Mucosa of descending colon (tissue), 3 donors: ENCODE data around the gene PRMT2. TPM values are rescaled to one million over a fixed set of nuclear protein-coding genes. Genes with fewer than 3 reads are reported as not detected.
"Not testable (repeated sequence)": the region's sequence is repeated elsewhere in the genome, so short reads cannot be mapped to it uniquely, and the experiment has no call there.

Experiments
- ATAC-seq: fragments of 200-7000 bp; cut with Tn5 transposase; one replicate; pipeline ENCODE4 v1.9.1; 2020; ENCODE audit warnings: mild to moderate bottlenecking, moderate library complexity
- DNase-seq, 3 donors: peaks; one replicate each; pipeline ENCODE4 v3.0.0-alpha.2; 2020
- H3K36me3 ChIP-seq: fragments of 200-600 bp; one replicate; pipeline ENCODE4 v1.8.0; 2021; ENCODE audit warnings: low read depth, mild to moderate bottlenecking
- H3K4me1 ChIP-seq: fragments of 200-600 bp; one replicate; pipeline ENCODE4 v1.8.0; 2021; ENCODE audit warnings: low read depth, mild to moderate bottlenecking
- H3K4me3 ChIP-seq: fragments of 200-600 bp; one replicate; pipeline ENCODE4 v1.8.0; 2021; ENCODE audit warnings: mild to moderate bottlenecking
- H3K9me3 ChIP-seq: fragments of 200-600 bp; one replicate; pipeline ENCODE4 v1.8.0; 2021; ENCODE audit warnings: mild to moderate bottlenecking
- intact Hi-C, 2 donors: fragments of 100-400 bp; cut with DNase I in 1 of 2; cut with micrococcal nuclease in 1 of 2; formaldehyde crosslinking; loops; one replicate each; pipeline versions ENCODE4 v1.11.0 to v1.11.1; 2022; cut with DNase I, micrococcal nuclease
- total RNA-seq, 3 donors: library from RNA; stranded (reverse); fragmentation: NEBNext Ultra II Directional in 2 of 3; extraction: Animal tissue kit (Norgen Biotek cat#: 25700) in 2 of 3; gene quantifications; one replicate each; pipeline versions ENCODE4 v1.2.1 to v1.2.4, GENCODE V29; 2021 to 2023
- TF ChIP-seq, protein P1 (sequence below): fragments of 200-600 bp; IDR thresholded peaks from one replicate; pipeline ENCODE4 v1.8.0; 2022; ENCODE audit warnings: antibody characterized with exemption, mild to moderate bottlenecking
- donor health status: DM: no; HTN: no; CAD: no; lungs with moderate emphysema.
- donor health status: DM: no; HTN: no; CAD: no.
- donor health status: DM: no; HTN: yes; CAD: no.

PRMT2 gene
- total RNA-seq, 3 donors from 2014 or later, result 62.7 to 122 (median 71.1) TPM

GRCh38 chr21:46624050-46624449 lies 11.4 kb upstream of the PRMT2 start:
- TF ChIP-seq, protein P1, sequence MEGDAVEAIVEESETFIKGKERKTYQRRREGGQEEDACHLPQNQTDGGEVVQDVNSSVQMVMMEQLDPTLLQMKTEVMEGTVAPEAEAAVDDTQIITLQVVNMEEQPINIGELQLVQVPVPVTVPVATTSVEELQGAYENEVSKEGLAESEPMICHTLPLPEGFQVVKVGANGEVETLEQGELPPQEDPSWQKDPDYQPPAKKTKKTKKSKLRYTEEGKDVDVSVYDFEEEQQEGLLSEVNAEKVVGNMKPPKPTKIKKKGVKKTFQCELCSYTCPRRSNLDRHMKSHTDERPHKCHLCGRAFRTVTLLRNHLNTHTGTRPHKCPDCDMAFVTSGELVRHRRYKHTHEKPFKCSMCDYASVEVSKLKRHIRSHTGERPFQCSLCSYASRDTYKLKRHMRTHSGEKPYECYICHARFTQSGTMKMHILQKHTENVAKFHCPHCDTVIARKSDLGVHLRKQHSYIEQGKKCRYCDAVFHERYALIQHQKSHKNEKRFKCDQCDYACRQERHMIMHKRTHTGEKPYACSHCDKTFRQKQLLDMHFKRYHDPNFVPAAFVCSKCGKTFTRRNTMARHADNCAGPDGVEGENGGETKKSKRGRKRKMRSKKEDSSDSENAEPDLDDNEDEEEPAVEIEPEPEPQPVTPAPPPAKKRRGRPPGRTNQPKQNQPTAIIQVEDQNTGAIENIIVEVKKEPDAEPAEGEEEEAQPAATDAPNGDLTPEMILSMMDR, result no peak
- peaks cover 9% of the 10 kb centered on the region for H3K9me3 ChIP-seq
- intact Hi-C loops, result no loop called here
- H3K36me3 ChIP-seq, result no peaks in the 10 kb centered on the region
- no peak for DNase-seq
- no peaks in the 10 kb centered on the region for H3K4me1 ChIP-seq
- no peak for ATAC-seq
- no peak overlapping the region for H3K4me3 ChIP-seq

DNA sequence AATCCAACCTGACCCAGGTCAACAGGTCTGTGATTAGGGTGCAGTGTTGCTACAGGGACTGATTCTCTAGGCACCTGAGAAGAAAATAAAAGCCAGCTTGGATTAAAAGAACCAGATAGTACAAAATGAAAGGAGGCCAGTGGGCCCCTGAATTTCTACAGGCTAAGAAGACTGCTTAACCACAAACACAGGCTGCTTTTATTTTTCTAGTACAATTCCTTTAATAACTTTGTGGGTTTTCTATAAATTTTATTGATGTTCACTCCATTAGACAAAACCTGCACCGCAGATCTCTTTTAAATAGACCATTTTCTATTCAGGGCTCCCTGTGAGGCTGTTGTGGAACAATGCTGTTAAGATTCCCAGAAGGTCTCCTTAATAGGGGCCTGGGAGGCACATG lies 9.7 kb upstream of the PRMT2 start:
- no peaks in the 10 kb centered on the region for H3K4me1 ChIP-seq
- H3K9me3 ChIP-seq, result peaks cover 9% of the 10 kb centered on the region
- intact Hi-C loops, result no loop called here
- ATAC-seq, result no peak
- DNase-seq, result no peak
- no peak overlapping the region for H3K4me3 ChIP-seq
- TF ChIP-seq, protein P1, result no peak
- H3K36me3 ChIP-seq, result no peaks in the 10 kb centered on the region

DNA sequence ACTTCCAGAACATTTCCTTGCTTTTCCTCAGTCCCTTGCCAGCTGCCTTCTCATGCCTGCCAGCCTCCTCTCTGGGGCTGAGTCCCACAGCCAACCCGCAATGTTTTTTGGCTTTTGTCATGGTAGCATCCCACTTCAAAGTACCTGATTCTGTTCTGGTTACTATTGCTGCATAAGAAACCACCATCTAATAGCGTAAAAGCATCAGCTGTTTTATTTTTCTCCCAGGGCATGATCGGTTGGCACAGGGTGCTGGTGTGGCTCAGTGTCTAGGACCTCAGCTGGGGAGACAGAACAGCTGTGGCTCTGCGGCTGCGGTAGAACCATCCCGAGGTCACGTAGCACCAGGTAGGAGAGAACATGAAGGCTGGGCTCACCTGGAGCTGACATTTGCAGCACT lies 8.9 kb upstream of the PRMT2 start:
- TF ChIP-seq, protein P1, result no peak
- Histone ChIP-seq H3K4me3 (no peak overlapping the region), H3K36me3 (no peaks in the 10 kb centered on the region), H3K4me1 (no peaks in the 10 kb centered on the region), H3K9me3 (peaks cover 9% of the 10 kb centered on the region)
- DNase-seq, result no peak
- intact Hi-C loops, result no loop called here
- no peak for ATAC-seq

DNA sequence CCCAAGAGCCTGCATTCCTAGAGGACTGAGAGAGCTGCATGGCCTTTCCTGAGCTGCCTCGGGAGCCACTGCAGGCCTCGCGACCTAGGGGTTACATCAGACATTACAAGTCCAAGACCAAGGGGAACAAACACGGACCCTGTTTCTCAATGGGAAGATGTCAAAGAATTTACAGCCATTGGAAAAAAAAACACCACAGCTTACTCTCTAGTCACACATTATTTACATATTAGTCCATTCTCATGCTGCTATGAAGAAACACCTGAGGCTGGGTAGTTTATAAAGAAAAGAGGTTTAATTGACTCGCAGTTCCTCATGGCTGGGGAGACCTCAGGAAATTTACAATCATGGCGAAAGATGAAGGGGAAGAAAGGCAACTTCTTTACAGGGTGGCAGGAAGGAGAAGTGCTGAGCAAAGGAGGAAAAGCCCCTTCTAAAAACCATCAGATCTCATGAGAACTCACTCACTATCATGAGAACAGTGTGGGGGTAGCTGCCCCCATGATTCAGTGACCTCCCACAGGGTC lies 8.4 kb upstream of the PRMT2 start:
- Histone ChIP-seq H3K36me3 (no peaks in the 10 kb centered on the region), H3K4me3 (no peak overlapping the region), H3K9me3 (peaks cover 9% of the 10 kb centered on the region), H3K4me1 (no peaks in the 10 kb centered on the region)
- no peak for DNase-seq
- ATAC-seq, result no peak
- TF ChIP-seq, protein P1, result no peak
- intact Hi-C loops, result no loop called here

GRCh38 chr21:46627726-46628125 lies 7.7 kb upstream of the PRMT2 start:
- no peak overlapping the region for H3K4me3 ChIP-seq
- ATAC-seq, result no peak
- TF ChIP-seq, protein P1, result no peak
- peaks cover 9% of the 10 kb centered on the region for H3K9me3 ChIP-seq
- no peak for DNase-seq
- H3K36me3 ChIP-seq, result no peaks in the 10 kb centered on the region
- no peaks in the 10 kb centered on the region for H3K4me1 ChIP-seq
- intact Hi-C loops, result no loop called here

GRCh38 chr21:46628868-46629267 lies 6.6 kb upstream of the PRMT2 start:
- Histone ChIP-seq H3K9me3 (peaks cover 9% of the 10 kb centered on the region), H3K4me1 (no peaks in the 10 kb centered on the region), H3K36me3 (no peaks in the 10 kb centered on the region), H3K4me3 (no peak overlapping the region)
- intact Hi-C loops, result no loop called here
- TF ChIP-seq, protein P1, result no peak
- DNase-seq (no peak), ATAC-seq (no peak)

DNA sequence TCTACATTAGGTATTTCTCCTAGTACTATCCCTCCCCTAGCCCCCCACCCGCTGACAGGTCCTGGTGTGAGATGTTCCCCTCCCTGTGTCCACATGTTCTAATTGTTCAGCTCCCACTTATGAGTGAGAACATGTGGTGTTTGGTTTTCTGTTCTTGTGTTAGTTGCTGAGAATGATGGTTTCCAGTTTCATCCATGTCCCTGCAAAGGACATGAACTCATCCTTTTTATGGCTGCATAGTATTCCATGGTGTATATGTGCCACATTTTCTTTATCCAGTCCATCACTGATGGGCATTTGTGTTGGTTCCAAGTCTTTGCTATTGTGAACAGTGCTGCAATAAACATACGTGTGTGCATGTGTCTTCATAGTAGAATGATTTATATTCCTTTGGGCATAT lies 4.6 kb upstream of the PRMT2 start:
- H3K36me3 ChIP-seq, DNase-seq, H3K9me3 ChIP-seq, H3K4me3 ChIP-seq, intact Hi-C loops, H3K4me1 ChIP-seq, ATAC-seq: not testable (repeated sequence)
